HepG2 (cell line): Measurements from ENCODE around the gene PDGFRA. TPM values are rescaled to one million over a fixed set of nuclear protein-coding genes. Genes with fewer than 3 reads are reported as not detected.

Experiments
- BORCS8-MEF2B ChIP-seq: sonication (generic); formaldehyde crosslinking; IDR thresholded peaks from 2 replicates; pipeline ENCODE4 v1.8.0; 2022; ENCODE audit warnings: mild to moderate bottlenecking, missing genetic modification reagents
- FOSL2 ChIP-seq: sonication (generic); formaldehyde crosslinking; IDR thresholded peaks from 2 replicates; pipeline ENCODE4 v1.4.0; 2020; ENCODE audit warnings: missing genetic modification reagents
- FOXO1 ChIP-seq: sonication (generic); formaldehyde crosslinking; IDR thresholded peaks from 2 replicates; pipeline ENCODE4 v1.4.0; 2020; ENCODE audit warnings: missing genetic modification reagents
- KLF13 ChIP-seq: sonication (generic); formaldehyde crosslinking; IDR thresholded peaks from 2 replicates; pipeline ENCODE4 v1.4.0; 2020; ENCODE audit warnings: mild to moderate bottlenecking, missing genetic modification reagents
- KLF6 ChIP-seq: IDR thresholded peaks from 2 replicates; pipeline ENCODE4 v1.8.0; 2016; ENCODE audit warnings: missing biosample characterization, missing genetic modification reagents
- LCORL ChIP-seq, 2 experiments: fragments of 450-650 bp in 1 of 2; sonication (generic) in 1 of 2; formaldehyde crosslinking in 1 of 2; IDR thresholded peaks; 2 replicates each; pipeline versions ENCODE4 v1.5.0 to v1.6.1; 2017 to 2020; ENCODE audit warnings: antibody characterized with exemption in 1 of 2, missing genetic modification reagents in 1 of 2
- RNF2 ChIP-seq: fragments of 450-650 bp; conservative IDR thresholded peaks from 2 replicates; pipeline ENCODE4 v1.6.1; 2016; ENCODE audit warnings: low read depth
- SMC3 ChIP-seq: IDR thresholded peaks from 2 replicates; pipeline ENCODE4 v1.6.1; 2011; ENCODE audit warnings: low read length, improper control_type of control experiment
- TBX2 ChIP-seq: sonication (generic); formaldehyde crosslinking; IDR thresholded peaks from 2 replicates; pipeline ENCODE4 v1.5.0; 2020; ENCODE audit warnings: missing genetic modification reagents, mild to moderate bottlenecking, borderline replicate concordance
- ZNF44 ChIP-seq: sonication (generic); formaldehyde crosslinking; IDR thresholded peaks from 2 replicates; pipeline ENCODE4 v1.5.1; 2020; ENCODE audit warnings: mild to moderate bottlenecking, missing genetic modification reagents
- ZNF652 ChIP-seq: IDR thresholded peaks from 2 replicates; pipeline ENCODE4 v1.6.1; 2016; ENCODE audit warnings: low read depth, borderline replicate concordance
- ZSCAN31 ChIP-seq: sonication (generic); formaldehyde crosslinking; IDR thresholded peaks from 2 replicates; pipeline ENCODE4 v1.5.0; 2020; ENCODE audit warnings: low read depth, mild to moderate bottlenecking, missing genetic modification reagents
- polyA plus RNA-seq, 8 experiments: library from polyadenylated mRNA; depleted of rRNA in 3 of 8; stranded (reverse) in 7 of 8; unstranded in 1 of 8; fragments of >200 nt; fragmentation: Illumina TruSeq in 4 of 8; extraction: Trizol in 4 of 8; gene quantifications; 2 replicates each; pipeline versions ENCODE4 v1.2.1 to v1.2.3, GENCODE V29; 2011 to 2016; ENCODE audit warnings: low read depth in 4 of 8, missing spikeins in 1 of 8, mixed read lengths in 1 of 8; ENCODE audit not compliant: insufficient read depth in 1 of 8
- total RNA-seq, 5 experiments: library from RNA; depleted of rRNA; stranded (reverse); fragments of >200 nt; fragmentation: Illumina TruSeq; extraction: Trizol; gene quantifications; 2 replicates each; pipeline ENCODE4 v1.2.3, GENCODE V29; 2016; ENCODE audit warnings: low read depth in 1 of 5
- TF ChIP-seq, protein P1 (sequence below): sonication (generic); formaldehyde crosslinking; IDR thresholded peaks from 2 replicates; pipeline ENCODE4 v1.4.0; 2020; ENCODE audit warnings: mild to moderate bottlenecking, missing genetic modification reagents
- TF ChIP-seq, protein P2 (sequence below): sonication (generic); formaldehyde crosslinking; IDR thresholded peaks from 2 replicates; pipeline ENCODE4 v1.5.0; 2020; ENCODE audit warnings: mild to moderate bottlenecking, missing genetic modification reagents, moderate library complexity
- TF ChIP-seq, protein P3 (sequence below): sonication (generic); formaldehyde crosslinking; IDR thresholded peaks from 2 replicates; pipeline ENCODE4 v1.4.0; 2020; ENCODE audit warnings: mild to moderate bottlenecking, missing genetic modification reagents

PDGFRA gene
- total and polyA plus RNA-seq, 2 of the 13 experiments (the other 11 are each of a cell fraction or from before 2014, with no cell fraction given): 0.04 TPM; not detected in 1

DNA sequence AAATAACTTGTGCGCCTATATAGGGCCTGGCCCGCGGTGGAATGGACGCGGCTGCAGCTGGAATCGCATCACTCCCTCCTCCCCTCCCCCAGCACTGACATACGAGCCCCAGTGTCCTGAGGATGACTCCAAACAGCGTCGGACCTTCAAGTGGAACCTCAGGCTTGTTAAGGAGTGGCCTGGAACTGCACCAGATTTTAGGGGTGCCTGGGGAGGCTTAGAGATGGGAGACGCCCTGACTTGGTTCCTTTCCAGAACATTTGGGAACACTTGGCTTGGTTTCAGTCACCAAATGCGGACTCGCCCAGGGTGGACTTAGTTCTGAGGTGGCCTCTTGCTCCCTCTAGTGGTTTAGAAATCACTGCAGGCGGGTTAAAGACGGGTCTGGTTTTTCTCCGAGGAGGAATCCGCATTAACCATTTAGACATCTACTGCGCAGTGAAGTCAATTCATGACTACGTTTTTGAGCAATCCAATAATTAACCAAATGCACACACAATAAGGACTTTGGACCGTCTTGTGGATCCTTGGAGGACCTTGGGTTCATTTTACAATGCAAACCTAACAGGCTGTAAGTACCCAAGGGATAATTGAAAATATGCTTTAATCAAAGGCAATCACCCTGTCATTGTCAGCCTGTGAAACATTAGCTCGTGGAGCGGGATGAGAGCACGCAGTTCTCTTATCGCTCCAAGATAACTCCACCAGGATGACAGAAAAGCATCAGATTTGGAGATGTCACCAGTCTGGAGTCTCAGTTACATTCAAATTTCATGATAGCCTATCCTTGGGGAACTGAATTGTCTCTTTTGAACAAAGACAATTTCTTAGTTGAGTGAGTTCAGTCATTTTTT lies 11.2 kb upstream of the PDGFRA start (continued):
- TF ChIP-seq RNF2 (0 out of 2 replicates have a peak, but pooled peaks have one; percentile 36), ZNF652 (CRISPR knock-in tag) (peak; percentile 90), TBX2 (0 out of 2 replicates have a peak, but pooled peaks have one; percentile 15), LCORL (IDR thresholded peaks at IDR 0.05) (no peak), LCORL (CRISPR knock-in tag; IDR thresholded peaks at IDR 0.05) (0 out of 2 replicates have a peak, but pooled peaks have one; percentile 34), ZNF44 (CRISPR knock-in tag) (peak; percentile 25; the same call in 1 of the 2 replicates), ZSCAN31 (CRISPR knock-in tag) (0 out of 2 replicates have a peak, but pooled peaks have one; percentile 30), KLF6 (CRISPR knock-in tag) (0 out of 2 replicates have a peak, but pooled peaks have one; percentile 43), BORCS8-MEF2B (peak; percentile 42; the same call in 1 of the 2 replicates), FOSL2 (CRISPR knock-in tag) (0 out of 2 replicates have a peak, but pooled peaks have one; percentile 15), SMC3 (peak; percentile 88), FOXO1 (CRISPR knock-in tag) (no peak), KLF13 (CRISPR knock-in tag) (no peak)
- TF ChIP-seq, protein P1, sequence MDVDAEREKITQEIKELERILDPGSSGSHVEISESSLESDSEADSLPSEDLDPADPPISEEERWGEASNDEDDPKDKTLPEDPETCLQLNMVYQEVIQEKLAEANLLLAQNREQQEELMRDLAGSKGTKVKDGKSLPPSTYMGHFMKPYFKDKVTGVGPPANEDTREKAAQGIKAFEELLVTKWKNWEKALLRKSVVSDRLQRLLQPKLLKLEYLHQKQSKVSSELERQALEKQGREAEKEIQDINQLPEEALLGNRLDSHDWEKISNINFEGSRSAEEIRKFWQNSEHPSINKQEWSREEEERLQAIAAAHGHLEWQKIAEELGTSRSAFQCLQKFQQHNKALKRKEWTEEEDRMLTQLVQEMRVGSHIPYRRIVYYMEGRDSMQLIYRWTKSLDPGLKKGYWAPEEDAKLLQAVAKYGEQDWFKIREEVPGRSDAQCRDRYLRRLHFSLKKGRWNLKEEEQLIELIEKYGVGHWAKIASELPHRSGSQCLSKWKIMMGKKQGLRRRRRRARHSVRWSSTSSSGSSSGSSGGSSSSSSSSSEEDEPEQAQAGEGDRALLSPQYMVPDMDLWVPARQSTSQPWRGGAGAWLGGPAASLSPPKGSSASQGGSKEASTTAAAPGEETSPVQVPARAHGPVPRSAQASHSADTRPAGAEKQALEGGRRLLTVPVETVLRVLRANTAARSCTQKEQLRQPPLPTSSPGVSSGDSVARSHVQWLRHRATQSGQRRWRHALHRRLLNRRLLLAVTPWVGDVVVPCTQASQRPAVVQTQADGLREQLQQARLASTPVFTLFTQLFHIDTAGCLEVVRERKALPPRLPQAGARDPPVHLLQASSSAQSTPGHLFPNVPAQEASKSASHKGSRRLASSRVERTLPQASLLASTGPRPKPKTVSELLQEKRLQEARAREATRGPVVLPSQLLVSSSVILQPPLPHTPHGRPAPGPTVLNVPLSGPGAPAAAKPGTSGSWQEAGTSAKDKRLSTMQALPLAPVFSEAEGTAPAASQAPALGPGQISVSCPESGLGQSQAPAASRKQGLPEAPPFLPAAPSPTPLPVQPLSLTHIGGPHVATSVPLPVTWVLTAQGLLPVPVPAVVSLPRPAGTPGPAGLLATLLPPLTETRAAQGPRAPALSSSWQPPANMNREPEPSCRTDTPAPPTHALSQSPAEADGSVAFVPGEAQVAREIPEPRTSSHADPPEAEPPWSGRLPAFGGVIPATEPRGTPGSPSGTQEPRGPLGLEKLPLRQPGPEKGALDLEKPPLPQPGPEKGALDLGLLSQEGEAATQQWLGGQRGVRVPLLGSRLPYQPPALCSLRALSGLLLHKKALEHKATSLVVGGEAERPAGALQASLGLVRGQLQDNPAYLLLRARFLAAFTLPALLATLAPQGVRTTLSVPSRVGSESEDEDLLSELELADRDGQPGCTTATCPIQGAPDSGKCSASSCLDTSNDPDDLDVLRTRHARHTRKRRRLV: peak; percentile 41; the same call in 1 of the 2 replicates
- TF ChIP-seq, protein P2, sequence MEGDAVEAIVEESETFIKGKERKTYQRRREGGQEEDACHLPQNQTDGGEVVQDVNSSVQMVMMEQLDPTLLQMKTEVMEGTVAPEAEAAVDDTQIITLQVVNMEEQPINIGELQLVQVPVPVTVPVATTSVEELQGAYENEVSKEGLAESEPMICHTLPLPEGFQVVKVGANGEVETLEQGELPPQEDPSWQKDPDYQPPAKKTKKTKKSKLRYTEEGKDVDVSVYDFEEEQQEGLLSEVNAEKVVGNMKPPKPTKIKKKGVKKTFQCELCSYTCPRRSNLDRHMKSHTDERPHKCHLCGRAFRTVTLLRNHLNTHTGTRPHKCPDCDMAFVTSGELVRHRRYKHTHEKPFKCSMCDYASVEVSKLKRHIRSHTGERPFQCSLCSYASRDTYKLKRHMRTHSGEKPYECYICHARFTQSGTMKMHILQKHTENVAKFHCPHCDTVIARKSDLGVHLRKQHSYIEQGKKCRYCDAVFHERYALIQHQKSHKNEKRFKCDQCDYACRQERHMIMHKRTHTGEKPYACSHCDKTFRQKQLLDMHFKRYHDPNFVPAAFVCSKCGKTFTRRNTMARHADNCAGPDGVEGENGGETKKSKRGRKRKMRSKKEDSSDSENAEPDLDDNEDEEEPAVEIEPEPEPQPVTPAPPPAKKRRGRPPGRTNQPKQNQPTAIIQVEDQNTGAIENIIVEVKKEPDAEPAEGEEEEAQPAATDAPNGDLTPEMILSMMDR (CRISPR knock-in tag): peak; percentile 92
- TF ChIP-seq, protein P3, sequence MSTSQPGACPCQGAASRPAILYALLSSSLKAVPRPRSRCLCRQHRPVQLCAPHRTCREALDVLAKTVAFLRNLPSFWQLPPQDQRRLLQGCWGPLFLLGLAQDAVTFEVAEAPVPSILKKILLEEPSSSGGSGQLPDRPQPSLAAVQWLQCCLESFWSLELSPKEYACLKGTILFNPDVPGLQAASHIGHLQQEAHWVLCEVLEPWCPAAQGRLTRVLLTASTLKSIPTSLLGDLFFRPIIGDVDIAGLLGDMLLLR (CRISPR knock-in tag): 0 out of 2 replicates have a peak, but pooled peaks have one; percentile 25
- TF ChIP-seq, all 625 proteins: peak for 32
